K562 (cell line): ENCODE data around the gene PROK1. TPM values are rescaled to one million over a fixed set of nuclear protein-coding genes. Genes with fewer than 3 reads are reported as not detected.

Experiments
- ATAC-seq: fragments of 200-7000 bp; cut with Tn5 transposase; 3 replicates; pipeline ENCODE4 v1.9.1; 2020; ENCODE audit warnings: moderate library complexity
- BruUV-seq: library from RNA; stranded (reverse); fragments of 400-500 nt; replicated peaks from 2 replicates; lab custom pipeline; 2021; lab: Mats Ljungman, UMichigan
- CTCF ChIA-PET: fragments of 300-600 bp; formaldehyde crosslinking; extraction: SDS; loops from one replicate; lab custom pipeline; 2021; ENCODE audit warnings: low intra/inter-chr PET ratio; lab: Yijun Ruan, JAX
- POLR2A ChIA-PET: fragments of 300-600, 350-650 bp; sonication (Branson Sonifier 250); formaldehyde crosslinking; extraction: SDS; loops from one replicate; lab custom pipeline; 2021; ENCODE audit warnings: antibody characterized with exemption, inconsistent platforms; lab: Yijun Ruan, JAX
- DNase-seq, 4 experiments: peaks; one replicate each; pipeline versions ENCODE4 v3.0.0 to v3.0.0-alpha.2; 2011 to 2018; ENCODE audit warnings: low spot score in 3 of 4, mixed read lengths in 3 of 4; ENCODE audit errors: extremely low read depth in 1 of 4
- FAIRE-seq: peaks from 2 replicates; lab custom pipeline; 2011; peaks lifted over from hg19 to GRCh38; lab: Jason Lieb, UNC
- H2AFZ ChIP-seq: 2 replicates; pipeline ENCODE4 v1.6.0; 2011; ENCODE audit warnings: low read depth, low read length, control low read depth, inconsistent platforms
- H3K27ac ChIP-seq: fragments of 200-600 bp; 3 replicates; pipeline ENCODE4 v1.8.0; 2011; ENCODE audit warnings: low read depth, mild to moderate bottlenecking, control low read depth, inconsistent platforms, low read length, moderate library complexity, mixed read lengths; ENCODE audit errors: extremely low read depth
- H3K27me3 ChIP-seq, 2 experiments: fragments of 300-600 bp in 1 of 2; 2 replicates in 1 of 2; 3 replicates in 1 of 2; pipeline versions ENCODE4 v1.6.0 to v1.8.0; 2011; ENCODE audit warnings: inconsistent platforms in 2 of 2, low read length in 2 of 2, mild to moderate bottlenecking in 1 of 2, mixed read lengths in 1 of 2, moderate library complexity in 1 of 2; ENCODE audit not compliant: control insufficient read depth in 2 of 2, insufficient read depth in 2 of 2
- H3K36me3 ChIP-seq: fragments of 300-600 bp; 3 replicates; pipeline ENCODE4 v1.8.0; 2011; ENCODE audit warnings: mild to moderate bottlenecking, low read length, inconsistent platforms; ENCODE audit not compliant: control insufficient read depth, insufficient read depth
- H3K4me1 ChIP-seq, 2 experiments: fragments of 200-600 bp in 1 of 2; replicated peaks in 1 of 2; 2 replicates in 1 of 2; 3 replicates in 1 of 2; pipeline versions ENCODE4 v1.5.1 to v1.8.0; 2011; ENCODE audit warnings: inconsistent platforms in 2 of 2, low read length in 2 of 2, mild to moderate bottlenecking in 1 of 2, mixed read lengths in 1 of 2, moderate library complexity in 1 of 2; ENCODE audit not compliant: control insufficient read depth in 2 of 2, insufficient read depth in 2 of 2
- H3K4me2 ChIP-seq: 2 replicates; pipeline ENCODE4 v1.6.1; 2011; ENCODE audit warnings: low read length, control low read depth, inconsistent platforms, mixed read lengths; ENCODE audit not compliant: insufficient read depth
- H3K4me3 ChIP-seq: fragments of 200-600 bp; sonication (generic), shearing (Covaris generic); 2 replicates; pipeline ENCODE4 v1.5.1; 2016; ENCODE audit warnings: control low read depth, inconsistent platforms
- H3K79me2 ChIP-seq: fragments of 200-600 bp; 3 replicates; pipeline ENCODE4 v1.8.0; 2011; ENCODE audit warnings: low read length, inconsistent platforms; ENCODE audit not compliant: control insufficient read depth, insufficient read depth
- H3K9ac ChIP-seq, 2 experiments: 2 replicates each; pipeline versions ENCODE4 v1.6.0 to v1.6.1; 2011; ENCODE audit warnings: low read depth in 2 of 2, low read length in 2 of 2, control low read depth in 1 of 2, inconsistent platforms in 1 of 2, mild to moderate bottlenecking in 1 of 2, mixed read lengths in 1 of 2; ENCODE audit not compliant: insufficient read depth in 1 of 2
- H3K9me1 ChIP-seq: one replicate; pipeline ENCODE4 v1.6.0; 2011; ENCODE audit warnings: inconsistent platforms, mild to moderate bottlenecking, low read length, moderate library complexity; ENCODE audit not compliant: control insufficient read depth, insufficient read depth
- H3K9me3 ChIP-seq: replicated peaks from 2 replicates; pipeline ENCODE4 v1.5.1; 2011; ENCODE audit warnings: low read depth, low read length, inconsistent platforms; ENCODE audit not compliant: control insufficient read depth, insufficient read depth
- H4K20me1 ChIP-seq: replicated peaks from 2 replicates; pipeline ENCODE4 v1.6.1; 2011; ENCODE audit warnings: low read length, inconsistent platforms, mixed read lengths; ENCODE audit not compliant: control insufficient read depth, insufficient read depth
- CBFB ChIP-seq: sonication (generic); formaldehyde crosslinking; IDR thresholded peaks from 2 replicates; pipeline ENCODE4 v1.4.0; 2020; ENCODE audit warnings: mild to moderate bottlenecking, missing genetic modification reagents
- ETV5 ChIP-seq: sonication (generic); formaldehyde crosslinking; IDR thresholded peaks from 2 replicates; pipeline ENCODE4 v1.4.0; 2020; ENCODE audit warnings: low read depth, mild to moderate bottlenecking, missing genetic modification reagents
- IRF1 ChIP-seq: sonication (generic); formaldehyde crosslinking; IDR thresholded peaks from 2 replicates; pipeline ENCODE4 v1.8.0; 2022; ENCODE audit warnings: missing genetic modification reagents, mild to moderate bottlenecking, borderline replicate concordance
- KLF6 ChIP-seq: fragments of 250-450 bp; sonication (Bioruptor Pico); IDR thresholded peaks from 2 replicates; pipeline ENCODE4 v1.4.0; 2020; ENCODE audit warnings: mild to moderate bottlenecking, moderate library complexity, borderline replicate concordance
- MED1 ChIP-seq: sonication (generic); formaldehyde crosslinking; IDR thresholded peaks from 2 replicates; pipeline ENCODE4 v1.8.1; 2023; ENCODE audit warnings: missing genetic modification reagents, borderline replicate concordance
- MTA3 ChIP-seq: fragments of 450-650 bp; formaldehyde crosslinking; IDR thresholded peaks from 2 replicates; pipeline ENCODE4 v1.6.1; 2017; ENCODE audit warnings: mild to moderate bottlenecking, borderline replicate concordance
- RBM25 ChIP-seq: fragments of 200-400 bp; formaldehyde crosslinking; IDR thresholded peaks from 2 replicates; pipeline ENCODE4 v1.6.1; 2018; ENCODE audit warnings: low read length, low read depth, moderate library complexity; ENCODE audit not compliant: severe bottlenecking
- RFX5 ChIP-seq: IDR thresholded peaks from 2 replicates; pipeline ENCODE4 v1.6.1; 2011; ENCODE audit warnings: low read depth, mild to moderate bottlenecking, improper control_type of control experiment, low read length
- SETDB1 ChIP-seq: IDR thresholded peaks from one replicate; pipeline ENCODE4 v1.6.1; 2012; ENCODE audit warnings: low read length, control low read depth, inconsistent platforms
- SIN3B ChIP-seq: fragments of 450-650 bp; IDR thresholded peaks from 2 replicates; pipeline ENCODE4 v1.6.1; 2017; ENCODE audit warnings: low read depth, mild to moderate bottlenecking, moderate library complexity
- SMARCA5 ChIP-seq: fragments of 450-650 bp; IDR thresholded peaks from 2 replicates; pipeline ENCODE4 v1.6.1; 2016
- SP1 ChIP-seq: sonication (generic); formaldehyde crosslinking; IDR thresholded peaks from 2 replicates; pipeline ENCODE4 v1.8.1; 2022; ENCODE audit warnings: mild to moderate bottlenecking, missing genetic modification reagents
- TOE1 ChIP-seq, 2 experiments: fragments of 450-650 bp in 1 of 2; sonication (generic) in 1 of 2; formaldehyde crosslinking in 1 of 2; IDR thresholded peaks; 2 replicates each; pipeline versions ENCODE4 v1.7.1 to v1.8.0; 2016 to 2022; ENCODE audit warnings: borderline replicate concordance in 2 of 2, mild to moderate bottlenecking in 2 of 2, antibody characterized with exemption in 1 of 2, inconsistent platforms in 1 of 2, low read depth in 1 of 2, missing genetic modification reagents in 1 of 2, moderate library complexity in 1 of 2
- ZNF274 ChIP-seq: IDR thresholded peaks from 2 replicates; pipeline ENCODE4 v1.6.1; 2011; ENCODE audit warnings: low read depth, mild to moderate bottlenecking, low read length, moderate library complexity, borderline replicate concordance
- ZNF707 ChIP-seq: fragments of 250-450 bp; sonication (Bioruptor Pico); conservative IDR thresholded peaks from 2 replicates; pipeline ENCODE4 v1.8.0; 2022; ENCODE audit warnings: inconsistent platforms, mild to moderate bottlenecking, moderate library complexity
- WGBS: fragments of 100-300 bp; shearing (Covaris generic); methylation state at CpG from one replicate; pipeline ENCODE4 v1.1.6; 2016; ENCODE audit warnings: low coverage, mixed read lengths; ENCODE audit not compliant: insufficient coverage; ENCODE audit errors: missing lambda C conversion rate; 5-methylcytosine and 5-hydroxymethylcytosine counted together
- in situ Hi-C: fragments of 300-500 bp; cut with MboI; formaldehyde crosslinking; loops from 4 replicates; pipeline ENCODE4 v1.15.0; 2018; ENCODE audit warnings: inconsistent platforms, mixed read lengths
- intact Hi-C: fragments of 100-400 bp; cut with micrococcal nuclease; formaldehyde crosslinking; loops from 2 replicates; pipeline ENCODE4 v1.14.2; 2022
- polyA plus RNA-seq, 8 experiments: library from polyadenylated mRNA; depleted of rRNA in 4 of 8; stranded (reverse) in 5 of 8; unstranded in 3 of 8; fragments of >200 nt; fragmentation: Nextera tagmentation in 2 of 8; fragmentation: Illumina TruSeq in 1 of 8; extraction: Ambion mirVana in 2 of 8; extraction: Trizol in 1 of 8; gene quantifications; 2 replicates each; pipeline versions ENCODE4 v1.2.1 to v1.2.3, GENCODE V29; 2011 to 2014; ENCODE audit warnings: inconsistent platforms in 1 of 8, missing spikeins in 1 of 8
- total RNA-seq, 7 experiments: library from RNA; depleted of rRNA in 6 of 7; stranded (reverse); fragments of >200 nt in 6 of 7; fragmentation: Illumina TruSeq in 2 of 7; extraction: Trizol in 2 of 7; gene quantifications; 2 replicates each; pipeline versions ENCODE4 v1.2.1 to v1.2.3, GENCODE V29; 2011 to 2021; ENCODE audit warnings: low replicate concordance in 1 of 7
- TF ChIP-seq, protein P1 (sequence below): sonication (generic); formaldehyde crosslinking; IDR thresholded peaks from 2 replicates; pipeline ENCODE4 v1.8.1; 2023; ENCODE audit warnings: missing genetic modification reagents, mild to moderate bottlenecking, borderline replicate concordance

PROK1 gene
- total and polyA plus RNA-seq, 9 of the 15 experiments (the other 6 are each of a cell fraction or from before 2014, with no cell fraction given) = 0.15 TPM; not detected in 8

DNA sequence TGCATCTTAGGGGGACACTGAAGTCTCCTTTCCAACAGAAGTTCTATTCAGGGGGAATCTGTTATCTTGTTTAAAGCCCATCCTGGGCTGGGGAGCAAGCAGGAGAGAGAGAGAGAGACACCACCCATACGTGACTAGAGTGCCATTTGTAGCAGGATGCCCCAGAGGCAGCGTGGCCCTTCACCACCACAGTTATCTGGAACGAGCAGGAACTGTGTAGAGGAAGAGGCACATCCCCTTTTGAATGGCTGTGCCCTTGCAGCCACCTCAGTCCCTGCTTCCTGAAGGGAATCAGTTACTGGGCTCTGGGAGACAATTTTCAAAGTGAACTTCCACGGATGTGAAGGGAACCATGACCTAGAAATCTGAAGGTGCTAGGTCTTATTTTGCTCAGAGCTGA, 24.1 kb upstream of the PROK1 start:
- no peak for TF ChIP-seq KLF6 (CRISPR knock-in tag)
- TF ChIP-seq SIN3B = no peak
- no peak for TF ChIP-seq SMARCA5
- no peak for TF ChIP-seq MTA3
- TF ChIP-seq ETV5 (CRISPR knock-in tag) = no peak
- TF ChIP-seq ZNF707 (CRISPR knock-in tag) = no peak
- TF ChIP-seq SP1 (CRISPR knock-in tag) = no peak
- TF ChIP-seq RBM25 = no peak
- TF ChIP-seq TOE1 (IDR thresholded peaks at IDR 0.05; ENCODE audit: borderline replicate concordance) = no peak
- no peak for TF ChIP-seq TOE1 (CRISPR knock-in tag; IDR thresholded peaks at IDR 0.05; ENCODE audit: borderline replicate concordance, low read depth)
- no peak for TF ChIP-seq ZNF274
- no peak for TF ChIP-seq RFX5
- no peak for TF ChIP-seq IRF1
- TF ChIP-seq, protein P1, sequence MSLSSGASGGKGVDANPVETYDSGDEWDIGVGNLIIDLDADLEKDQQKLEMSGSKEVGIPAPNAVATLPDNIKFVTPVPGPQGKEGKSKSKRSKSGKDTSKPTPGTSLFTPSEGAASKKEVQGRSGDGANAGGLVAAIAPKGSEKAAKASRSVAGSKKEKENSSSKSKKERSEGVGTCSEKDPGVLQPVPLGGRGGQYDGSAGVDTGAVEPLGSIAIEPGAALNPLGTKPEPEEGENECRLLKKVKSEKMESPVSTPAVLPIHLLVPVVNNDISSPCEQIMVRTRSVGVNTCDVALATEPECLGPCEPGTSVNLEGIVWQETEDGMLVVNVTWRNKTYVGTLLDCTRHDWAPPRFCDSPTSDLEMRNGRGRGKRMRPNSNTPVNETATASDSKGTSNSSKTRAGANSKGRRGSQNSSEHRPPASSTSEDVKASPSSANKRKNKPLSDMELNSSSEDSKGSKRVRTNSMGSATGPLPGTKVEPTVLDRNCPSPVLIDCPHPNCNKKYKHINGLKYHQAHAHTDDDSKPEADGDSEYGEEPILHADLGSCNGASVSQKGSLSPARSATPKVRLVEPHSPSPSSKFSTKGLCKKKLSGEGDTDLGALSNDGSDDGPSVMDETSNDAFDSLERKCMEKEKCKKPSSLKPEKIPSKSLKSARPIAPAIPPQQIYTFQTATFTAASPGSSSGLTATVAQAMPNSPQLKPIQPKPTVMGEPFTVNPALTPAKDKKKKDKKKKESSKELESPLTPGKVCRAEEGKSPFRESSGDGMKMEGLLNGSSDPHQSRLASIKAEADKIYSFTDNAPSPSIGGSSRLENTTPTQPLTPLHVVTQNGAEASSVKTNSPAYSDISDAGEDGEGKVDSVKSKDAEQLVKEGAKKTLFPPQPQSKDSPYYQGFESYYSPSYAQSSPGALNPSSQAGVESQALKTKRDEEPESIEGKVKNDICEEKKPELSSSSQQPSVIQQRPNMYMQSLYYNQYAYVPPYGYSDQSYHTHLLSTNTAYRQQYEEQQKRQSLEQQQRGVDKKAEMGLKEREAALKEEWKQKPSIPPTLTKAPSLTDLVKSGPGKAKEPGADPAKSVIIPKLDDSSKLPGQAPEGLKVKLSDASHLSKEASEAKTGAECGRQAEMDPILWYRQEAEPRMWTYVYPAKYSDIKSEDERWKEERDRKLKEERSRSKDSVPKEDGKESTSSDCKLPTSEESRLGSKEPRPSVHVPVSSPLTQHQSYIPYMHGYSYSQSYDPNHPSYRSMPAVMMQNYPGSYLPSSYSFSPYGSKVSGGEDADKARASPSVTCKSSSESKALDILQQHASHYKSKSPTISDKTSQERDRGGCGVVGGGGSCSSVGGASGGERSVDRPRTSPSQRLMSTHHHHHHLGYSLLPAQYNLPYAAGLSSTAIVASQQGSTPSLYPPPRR (CRISPR knock-in tag) = no peak
- TF ChIP-seq SETDB1 = no peak
- no peak for TF ChIP-seq MED1 (CRISPR knock-in tag)
- no peak for TF ChIP-seq CBFB (CRISPR knock-in tag)
- TF ChIP-seq, all 486 proteins: peak for 0
- no peak for ATAC-seq
- intact Hi-C loops (no loop called here), in situ Hi-C loops (no loop called here)
- ChIA-PET POLR2A (interaction anchor here (0.7 to 1.5 kb wide), 4 partner anchors 10 to 87 kb away, joined by 3 read pairs; no protein-coding TSS in a partner anchor), CTCF (no interaction called here)
- no peaks in the 10 kb centered on the region for H3K36me3 ChIP-seq
- BruUV-seq = no TSS peak
- H3K4me3 ChIP-seq = no peak overlapping the region
- FAIRE-seq = no peak
- no peaks in the 10 kb centered on the region for H3K79me2 ChIP-seq
- H3K4me1 ChIP-seq = 0 out of 5 replicates have a peak, but pooled peaks cover 0 to 1% of the 10 kb centered on the region in 2 experiments
- no peaks in the 10 kb centered on the region for H3K9me1 ChIP-seq
- no peak overlapping the region for H2AFZ ChIP-seq
- H3K9ac ChIP-seq = 0 out of 4 replicates have a peak overlapping the region, but pooled peaks of 1 of the 2 experiments have one; percentile 2
- no peaks in the 10 kb centered on the region; the same call in 1 of the 2 replicates for H3K9me3 ChIP-seq
- no peak overlapping the region for H3K4me2 ChIP-seq
- H4K20me1 ChIP-seq = no peaks in the 10 kb centered on the region
- DNase-seq = no peak
- peaks cover 30 to 51% of the 10 kb centered on the region in 2 experiments for H3K27me3 ChIP-seq
- WGBS = 1% methylated on average over 4 of the region's 4 CpGs
- no peak overlapping the region for H3K27ac ChIP-seq
